HepG2 (cell line): Measurements from ENCODE around the gene AP5Z1. TPM values are rescaled to one million over a fixed set of nuclear protein-coding genes. Genes with fewer than 3 reads are reported as not detected.

ENCODE experiments used
- ATAC-seq: fragments of 200-7000 bp; cut with Tn5 transposase; 3 replicates; pipeline ENCODE4 v1.9.1; 2020; ENCODE audit warnings: mild to moderate bottlenecking, moderate library complexity
- BruUV-seq: library from RNA; stranded (reverse); fragments of 400-500 nt; replicated peaks from 2 replicates; lab custom pipeline; 2021; lab: Mats Ljungman, UMichigan
- CTCF ChIA-PET: fragments of 300-600 bp; formaldehyde crosslinking; extraction: SDS; loops from one replicate; lab custom pipeline; 2021; ENCODE audit warnings: low total read pairs, inconsistent platforms, low intra/inter-chr PET ratio; lab: Yijun Ruan, JAX
- POLR2A ChIA-PET: fragments of 350-600 bp; sonication (Branson Sonifier 250); formaldehyde crosslinking; loops from one replicate; lab custom pipeline; 2020; ENCODE audit warnings: antibody characterized with exemption, inconsistent platforms; lab: Yijun Ruan, JAX
- DNase-seq: peaks from one replicate; pipeline ENCODE4 v3.0.0-alpha.2; 2015; ENCODE audit warnings: low spot score
- FAIRE-seq: peaks from 3 replicates; lab custom pipeline; 2011; peaks lifted over from hg19 to GRCh38; lab: Jason Lieb, UNC
- H2AFZ ChIP-seq: one replicate; pipeline ENCODE4 v1.6.1; 2011; ENCODE audit warnings: low read length, inconsistent platforms
- H3K27ac ChIP-seq: fragments of 300-600 bp; 3 replicates; pipeline ENCODE4 v1.8.0; 2011; ENCODE audit warnings: mixed run types, mild to moderate bottlenecking, mixed read lengths, low read length, inconsistent platforms; ENCODE audit not compliant: insufficient read depth; ENCODE audit errors: extremely low read length
- H3K27me3 ChIP-seq, 2 experiments: fragments of 200-600 bp in 1 of 2; 2 replicates in 1 of 2; 3 replicates in 1 of 2; pipeline versions ENCODE4 v1.6.0 to v1.8.0; 2011; ENCODE audit warnings: low read length in 2 of 2, mild to moderate bottlenecking in 2 of 2, moderate library complexity in 2 of 2, inconsistent platforms in 1 of 2; ENCODE audit not compliant: insufficient read depth in 2 of 2, control insufficient read depth in 1 of 2
- H3K36me3 ChIP-seq, 2 experiments: fragments of 200-600 bp in 1 of 2; replicated peaks in 1 of 2; 2 replicates in 1 of 2; 3 replicates in 1 of 2; pipeline versions ENCODE4 v1.5.1 to v1.8.0; 2011; ENCODE audit warnings: low read length in 2 of 2, inconsistent platforms in 1 of 2; ENCODE audit not compliant: insufficient read depth in 2 of 2, control insufficient read depth in 1 of 2
- H3K4me1 ChIP-seq: 2 replicates; pipeline ENCODE4 v1.5.1; 2012; ENCODE audit warnings: low read length, inconsistent platforms; ENCODE audit not compliant: insufficient read depth
- H3K4me2 ChIP-seq: 2 replicates; pipeline ENCODE4 v1.6.0; 2011; ENCODE audit warnings: low read depth, low read length, inconsistent platforms
- H3K4me3 ChIP-seq, 3 experiments: fragments of 200-600 bp in 1 of 3; sonication (generic), shearing (Covaris generic) in 1 of 3; replicated peaks in 1 of 3; 2 replicates each; pipeline ENCODE4 v1.5.1; 2011 to 2016; ENCODE audit warnings: low read length in 3 of 3, inconsistent platforms in 2 of 3, low read depth in 2 of 3, mild to moderate bottlenecking in 2 of 3, control low read depth in 1 of 3, mixed read lengths in 1 of 3; ENCODE audit not compliant: insufficient read depth in 1 of 3
- H3K79me2 ChIP-seq: one replicate; pipeline ENCODE4 v1.6.1; 2011; ENCODE audit warnings: low read length, inconsistent platforms; ENCODE audit not compliant: insufficient read depth
- H3K9ac ChIP-seq: 2 replicates; pipeline ENCODE4 v1.6.0; 2011; ENCODE audit warnings: mild to moderate bottlenecking, low read depth, low read length, inconsistent platforms; ENCODE audit not compliant: insufficient read depth
- H3K9me3 ChIP-seq: 2 replicates; pipeline ENCODE4 v1.5.1; 2012; ENCODE audit warnings: mild to moderate bottlenecking, low read length
- H4K20me1 ChIP-seq: 2 replicates; pipeline ENCODE4 v1.6.0; 2011; ENCODE audit warnings: inconsistent platforms, mild to moderate bottlenecking, low read length, moderate library complexity; ENCODE audit not compliant: insufficient read depth
- ASH2L ChIP-seq: fragments of 300-600, 200-600 bp; sonication (generic); IDR thresholded peaks from 2 replicates; pipeline ENCODE4 v1.7.0; 2017; ENCODE audit warnings: low read depth, mild to moderate bottlenecking, moderate library complexity, mixed read lengths, low read length; ENCODE audit not compliant: insufficient read length
- MED8 ChIP-seq: sonication (generic); formaldehyde crosslinking; IDR thresholded peaks from 2 replicates; pipeline ENCODE4 v1.8.1; 2023; ENCODE audit warnings: mild to moderate bottlenecking, missing genetic modification reagents; ENCODE audit not compliant: insufficient replicate concordance
- SP1 ChIP-seq, 2 experiments: fragments of 450-650 bp in 1 of 2; sonication (generic) in 1 of 2; formaldehyde crosslinking in 1 of 2; IDR thresholded peaks; 2 replicates each; pipeline versions ENCODE4 v1.4.0 to v1.6.1; 2016 to 2020; ENCODE audit warnings: missing genetic modification reagents in 1 of 2
- SRF ChIP-seq: IDR thresholded peaks from 2 replicates; pipeline ENCODE4 v1.6.1; 2011; ENCODE audit warnings: mild to moderate bottlenecking, low read depth, low read length, moderate library complexity
- ZNF383 ChIP-seq: sonication (generic); formaldehyde crosslinking; IDR thresholded peaks from 2 replicates; pipeline ENCODE4 v1.4.0; 2020; ENCODE audit warnings: missing genetic modification reagents, mild to moderate bottlenecking, borderline replicate concordance
- ZSCAN25 ChIP-seq: sonication (generic); formaldehyde crosslinking; IDR thresholded peaks from 2 replicates; pipeline ENCODE4 v1.8.0; 2022; ENCODE audit warnings: mild to moderate bottlenecking, missing genetic modification reagents
- WGBS: methylation state at CpG from one replicate; pipeline ENCODE4 v1.1.6; 2017; ENCODE audit warnings: low lambda C conversion rate; 5-methylcytosine and 5-hydroxymethylcytosine counted together
- in situ Hi-C: cut with HindIII; loops from 2 replicates; pipeline ENCODE4 v1.10.0; 2017; ENCODE audit warnings: low pct_unique_long_range_greater_than_20kb; ENCODE audit not compliant: extremely low pct_ligation_motif_present
- intact Hi-C: fragments of 100-400 bp; cut with micrococcal nuclease; formaldehyde crosslinking; loops from one replicate; pipeline ENCODE4 v1.10.0; 2022; ENCODE audit not compliant: unreplicated experiment
- polyA plus RNA-seq, 8 experiments: library from polyadenylated mRNA; depleted of rRNA in 3 of 8; stranded (reverse) in 7 of 8; unstranded in 1 of 8; fragments of >200 nt; fragmentation: Illumina TruSeq in 4 of 8; extraction: Trizol in 4 of 8; gene quantifications; 2 replicates each; pipeline versions ENCODE4 v1.2.1 to v1.2.3, GENCODE V29; 2011 to 2016; ENCODE audit warnings: low read depth in 4 of 8, missing spikeins in 1 of 8, mixed read lengths in 1 of 8; ENCODE audit not compliant: insufficient read depth in 1 of 8
- total RNA-seq, 5 experiments: library from RNA; depleted of rRNA; stranded (reverse); fragments of >200 nt; fragmentation: Illumina TruSeq; extraction: Trizol; gene quantifications; 2 replicates each; pipeline ENCODE4 v1.2.3, GENCODE V29; 2016; ENCODE audit warnings: low read depth in 1 of 5
- TF ChIP-seq, protein P1 (sequence below): sonication (generic); formaldehyde crosslinking; IDR thresholded peaks from 2 replicates; pipeline ENCODE4 v1.5.1; 2020; ENCODE audit warnings: missing genetic modification reagents, mild to moderate bottlenecking, borderline replicate concordance
- TF ChIP-seq, protein P2 (sequence below): sonication (generic); formaldehyde crosslinking; IDR thresholded peaks from 2 replicates; pipeline ENCODE4 v1.4.0; 2020; ENCODE audit warnings: mild to moderate bottlenecking, missing genetic modification reagents

AP5Z1 gene
- total and polyA plus RNA-seq, 2 of the 13 experiments (the other 11 are each of a cell fraction or from before 2014, with no cell fraction given) = 9.3 to 15.1 TPM

DNA sequence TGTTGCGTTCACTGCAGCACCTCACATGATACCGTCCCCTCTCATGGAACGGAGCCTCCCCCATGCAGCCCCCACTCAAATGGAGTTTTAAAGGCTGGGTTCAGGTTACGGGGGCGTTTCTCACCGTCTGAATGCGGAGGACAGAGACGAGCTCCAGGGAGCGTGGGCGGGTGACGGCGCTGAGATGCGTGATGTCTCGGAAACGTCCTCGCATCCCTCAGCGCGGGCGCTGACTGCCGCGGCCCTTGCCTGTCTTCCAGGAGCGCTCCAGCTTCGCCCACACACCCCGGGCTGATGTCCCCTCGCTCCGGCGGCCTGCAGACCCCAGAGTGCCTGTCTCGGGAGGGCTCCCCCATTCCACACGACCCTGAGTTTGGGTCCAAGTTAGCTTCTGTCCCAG is 16.6 kb upstream of the AP5Z1 start:
- in situ Hi-C loops (loop anchor here (25.0 kb wide), 1 partner anchor 146 kb away; no protein-coding TSS in a partner anchor), intact Hi-C loops (no loop called here)
- Histone ChIP-seq H3K9me3 (no peaks in the 10 kb centered on the region), H2AFZ (no peak overlapping the region), H3K4me3 (no peak overlapping the region), H3K27me3 (no peaks in the 10 kb centered on the region), H3K4me1 (no peaks in the 10 kb centered on the region), H3K4me2 (no peak overlapping the region), H3K9ac (no peak overlapping the region), H3K79me2 (no peaks in the 10 kb centered on the region), H3K27ac (no peak overlapping the region), H3K36me3 (peaks cover 25 to 89% of the 10 kb centered on the region in 2 experiments), H4K20me1 (peaks cover 4% of the 10 kb centered on the region; the same call in 1 of the 2 replicates)
- BruUV-seq = no TSS peak
- POLR2A ChIA-PET = no interaction called here
- 99% methylated on average over 29 of the region's 29 CpGs for WGBS
- FAIRE-seq = no peak
- no peak for ATAC-seq
- CTCF ChIA-PET = no interaction called here
- no peak for TF ChIP-seq MED8 (CRISPR knock-in tag)
- TF ChIP-seq ZNF383 = no peak
- TF ChIP-seq, protein P1, sequence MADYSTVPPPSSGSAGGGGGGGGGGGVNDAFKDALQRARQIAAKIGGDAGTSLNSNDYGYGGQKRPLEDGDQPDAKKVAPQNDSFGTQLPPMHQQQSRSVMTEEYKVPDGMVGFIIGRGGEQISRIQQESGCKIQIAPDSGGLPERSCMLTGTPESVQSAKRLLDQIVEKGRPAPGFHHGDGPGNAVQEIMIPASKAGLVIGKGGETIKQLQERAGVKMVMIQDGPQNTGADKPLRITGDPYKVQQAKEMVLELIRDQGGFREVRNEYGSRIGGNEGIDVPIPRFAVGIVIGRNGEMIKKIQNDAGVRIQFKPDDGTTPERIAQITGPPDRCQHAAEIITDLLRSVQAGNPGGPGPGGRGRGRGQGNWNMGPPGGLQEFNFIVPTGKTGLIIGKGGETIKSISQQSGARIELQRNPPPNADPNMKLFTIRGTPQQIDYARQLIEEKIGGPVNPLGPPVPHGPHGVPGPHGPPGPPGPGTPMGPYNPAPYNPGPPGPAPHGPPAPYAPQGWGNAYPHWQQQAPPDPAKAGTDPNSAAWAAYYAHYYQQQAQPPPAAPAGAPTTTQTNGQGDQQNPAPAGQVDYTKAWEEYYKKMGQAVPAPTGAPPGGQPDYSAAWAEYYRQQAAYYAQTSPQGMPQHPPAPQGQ (CRISPR knock-in tag) = no peak
- no peak for TF ChIP-seq ASH2L
- TF ChIP-seq, protein P2, sequence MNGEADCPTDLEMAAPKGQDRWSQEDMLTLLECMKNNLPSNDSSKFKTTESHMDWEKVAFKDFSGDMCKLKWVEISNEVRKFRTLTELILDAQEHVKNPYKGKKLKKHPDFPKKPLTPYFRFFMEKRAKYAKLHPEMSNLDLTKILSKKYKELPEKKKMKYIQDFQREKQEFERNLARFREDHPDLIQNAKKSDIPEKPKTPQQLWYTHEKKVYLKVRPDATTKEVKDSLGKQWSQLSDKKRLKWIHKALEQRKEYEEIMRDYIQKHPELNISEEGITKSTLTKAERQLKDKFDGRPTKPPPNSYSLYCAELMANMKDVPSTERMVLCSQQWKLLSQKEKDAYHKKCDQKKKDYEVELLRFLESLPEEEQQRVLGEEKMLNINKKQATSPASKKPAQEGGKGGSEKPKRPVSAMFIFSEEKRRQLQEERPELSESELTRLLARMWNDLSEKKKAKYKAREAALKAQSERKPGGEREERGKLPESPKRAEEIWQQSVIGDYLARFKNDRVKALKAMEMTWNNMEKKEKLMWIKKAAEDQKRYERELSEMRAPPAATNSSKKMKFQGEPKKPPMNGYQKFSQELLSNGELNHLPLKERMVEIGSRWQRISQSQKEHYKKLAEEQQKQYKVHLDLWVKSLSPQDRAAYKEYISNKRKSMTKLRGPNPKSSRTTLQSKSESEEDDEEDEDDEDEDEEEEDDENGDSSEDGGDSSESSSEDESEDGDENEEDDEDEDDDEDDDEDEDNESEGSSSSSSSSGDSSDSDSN (CRISPR knock-in tag) = no peak
- no peak for TF ChIP-seq SP1 (IDR thresholded peaks at IDR 0.05)
- TF ChIP-seq SP1 (CRISPR knock-in tag; IDR thresholded peaks at IDR 0.05) = no peak
- TF ChIP-seq SRF = no peak
- TF ChIP-seq ZSCAN25 (CRISPR knock-in tag) = no peak
- no peak for DNase-seq
